Muscle of leg (tissue), 11 donors: ENCODE measurements around the gene HMHB1. TPM values are rescaled to one million over a fixed set of nuclear protein-coding genes. Genes with fewer than 3 reads are reported as not detected.
A peak's percentile ranks its signal among the peaks of the same experiment; 100 is the strongest.

Source experiments
- DNase-seq: peaks from one replicate; pipeline ENCODE4 v3.0.0; 2013
- H3K27ac ChIP-seq: one replicate; pipeline ENCODE4 v1.5.1; 2013; ENCODE audit warnings: mild to moderate bottlenecking, low read length, control low read depth
- H3K27me3 ChIP-seq: one replicate; pipeline ENCODE4 v1.6.1; 2013; ENCODE audit warnings: low read length; ENCODE audit not compliant: control insufficient read depth, insufficient read depth
- H3K36me3 ChIP-seq: one replicate; pipeline ENCODE4 v1.6.1; 2013; ENCODE audit warnings: low read length; ENCODE audit not compliant: control insufficient read depth, insufficient read depth
- H3K4me1 ChIP-seq: one replicate; pipeline ENCODE4 v1.6.1; 2013; ENCODE audit warnings: low read length; ENCODE audit not compliant: control insufficient read depth, insufficient read depth
- H3K4me3 ChIP-seq: one replicate; pipeline ENCODE4 v1.5.1; 2013; ENCODE audit warnings: low read length, control low read depth
- H3K9me3 ChIP-seq: replicated peaks from 2 replicates; pipeline ENCODE4 v1.6.1; 2013; ENCODE audit warnings: low read depth, low read length; ENCODE audit not compliant: control insufficient read depth
- WGBS: methylation state at CpG from one replicate; pipeline ENCODE4 v1.1.5; 2013; ENCODE audit warnings: missing lambda C conversion rate; ENCODE audit not compliant: insufficient coverage; 5-methylcytosine and 5-hydroxymethylcytosine counted together
- polyA plus RNA-seq, 8 donors: library from polyadenylated mRNA; unstranded; fragments of 120-200 nt; gene quantifications; one replicate each; pipeline versions ENCODE4 v1.2.1 to v1.2.3, GENCODE V29; 2013; ENCODE audit warnings: inconsistent platforms in 1 of 8, low replicate concordance in 1 of 8; ENCODE audit not compliant: insufficient read length in 8 of 8, insufficient read depth in 1 of 8
- total RNA-seq: library from RNA; stranded (reverse); fragments of 120-200 nt; gene quantifications from one replicate; pipeline ENCODE4 v1.2.4, GENCODE V29; 2013

Gene HMHB1
- total and polyA plus RNA-seq, 9 donors: 0.49 TPM; not detected in 8

GRCh38 chr5:143779506-143779905 is 32.5 kb upstream of the HMHB1 start:
- Histone ChIP-seq H3K4me1 (no peaks in the 10 kb centered on the region), H3K27me3 (no peaks in the 10 kb centered on the region), H3K27ac (no peak overlapping the region), H3K36me3 (no peaks in the 10 kb centered on the region), H3K4me3 (no peak overlapping the region), H3K9me3 (no peaks in the 10 kb centered on the region)
- DNase-seq: no peak
- no CpG with 5 or more reads among the region's 2 CpGs for WGBS

- no peaks in the 10 kb centered on the region for H3K4me1 ChIP-seq
- WGBS: 100% methylated on average over 1 of the region's 2 CpGs
- no peak for DNase-seq
- no peaks in the 10 kb centered on the region for H3K36me3 ChIP-seq
- no peak overlapping the region for H3K27ac ChIP-seq
- H3K4me3 ChIP-seq: no peak overlapping the region
- H3K9me3 ChIP-seq: no peaks in the 10 kb centered on the region
- no peaks in the 10 kb centered on the region for H3K27me3 ChIP-seq
These were observed 29.9 kb upstream of the HMHB1 start for GRCh38 chr5:143781993-143782520.

- Histone ChIP-seq H3K4me1 (no peaks in the 10 kb centered on the region), H3K27ac (no peak overlapping the region), H3K9me3 (no peaks in the 10 kb centered on the region), H3K27me3 (no peaks in the 10 kb centered on the region), H3K4me3 (no peak overlapping the region), H3K36me3 (no peaks in the 10 kb centered on the region)
- 40% methylated on average over 1 of the region's 3 CpGs for WGBS
- DNase-seq: no peak
These were observed 29.2 kb upstream of the HMHB1 start for GRCh38 chr5:143782588-143783386.

GRCh38 chr5:143788401-143788800 is 23.6 kb upstream of the HMHB1 start:
- Histone ChIP-seq H3K27ac (no peak overlapping the region), H3K4me3 (no peak overlapping the region), H3K36me3 (no peaks in the 10 kb centered on the region), H3K9me3 (no peaks in the 10 kb centered on the region), H3K4me1 (peaks cover 7% of the 10 kb centered on the region), H3K27me3 (no peaks in the 10 kb centered on the region)
- 71% methylated on average over 1 of the region's 1 CpG for WGBS
- DNase-seq: no peak

GRCh38 chr5:143790457-143791112 is 21.4 kb upstream of the HMHB1 start:
- WGBS: no CpG with 5 or more reads among the region's 2 CpGs
- no peak overlapping the region for H3K4me3 ChIP-seq
- no peak overlapping the region for H3K27ac ChIP-seq
- no peak for DNase-seq
- H3K27me3 ChIP-seq: no peaks in the 10 kb centered on the region
- no peaks in the 10 kb centered on the region for H3K36me3 ChIP-seq
- peaks cover 7% of the 10 kb centered on the region for H3K4me1 ChIP-seq
- no peaks in the 10 kb centered on the region for H3K9me3 ChIP-seq

- Histone ChIP-seq H3K36me3 (no peaks in the 10 kb centered on the region), H3K27me3 (no peaks in the 10 kb centered on the region), H3K4me1 (peaks cover 11% of the 10 kb centered on the region), H3K4me3 (no peak overlapping the region), H3K9me3 (no peaks in the 10 kb centered on the region), H3K27ac (peak overlapping the region; percentile 18)
- peak; percentile 74 for DNase-seq
- no CpG with 5 or more reads among the region's 10 CpGs for WGBS
These were observed 19.9 kb upstream of the HMHB1 start for GRCh38 chr5:143791848-143792731.

GRCh38 chr5:143793249-143793648 is 18.7 kb upstream of the HMHB1 start:
- no peaks in the 10 kb centered on the region for H3K9me3 ChIP-seq
- H3K4me1 ChIP-seq: peaks cover 11% of the 10 kb centered on the region
- H3K27me3 ChIP-seq: no peaks in the 10 kb centered on the region
- H3K4me3 ChIP-seq: no peak overlapping the region
- no peak overlapping the region for H3K27ac ChIP-seq
- no peaks in the 10 kb centered on the region for H3K36me3 ChIP-seq
- no peak for DNase-seq
- WGBS: no CpG with 5 or more reads among the region's 2 CpGs

GRCh38 chr5:143796125-143796524 is 15.8 kb upstream of the HMHB1 start:
- peaks cover 16% of the 10 kb centered on the region for H3K4me1 ChIP-seq
- H3K9me3 ChIP-seq: no peaks in the 10 kb centered on the region
- H3K27me3 ChIP-seq: no peaks in the 10 kb centered on the region
- no peak overlapping the region for H3K4me3 ChIP-seq
- no peak overlapping the region for H3K27ac ChIP-seq
- no CpG with 5 or more reads among the region's 4 CpGs for WGBS
- peak; percentile 73 for DNase-seq
- H3K36me3 ChIP-seq: no peaks in the 10 kb centered on the region

GRCh38 chr5:143796753-143797152 is 15.2 kb upstream of the HMHB1 start:
- WGBS: 90% methylated on average over 2 of the region's 5 CpGs
- DNase-seq: no peak
- H3K9me3 ChIP-seq: no peaks in the 10 kb centered on the region
- H3K27me3 ChIP-seq: no peaks in the 10 kb centered on the region
- H3K4me1 ChIP-seq: peaks cover 21% of the 10 kb centered on the region
- no peak overlapping the region for H3K27ac ChIP-seq
- no peak overlapping the region for H3K4me3 ChIP-seq
- H3K36me3 ChIP-seq: no peaks in the 10 kb centered on the region

GRCh38 chr5:143800715-143801114 is 11.2 kb upstream of the HMHB1 start:
- no peak overlapping the region for H3K4me3 ChIP-seq
- H3K27me3 ChIP-seq: no peaks in the 10 kb centered on the region
- DNase-seq: peak; percentile 71
- H3K4me1 ChIP-seq: peaks cover 13% of the 10 kb centered on the region
- WGBS: 29% methylated on average over 1 of the region's 2 CpGs
- peak overlapping the region; percentile 66 for H3K27ac ChIP-seq
- H3K36me3 ChIP-seq: no peaks in the 10 kb centered on the region
- no peaks in the 10 kb centered on the region for H3K9me3 ChIP-seq
